ENCODE results near the gene UBE2B.
"Not testable (repeated sequence)": the region's sequence is repeated elsewhere in the genome, so short reads cannot be mapped to it uniquely, and the experiment has no call there.

Gene UBE2B

GRCh38 chr5:134370871-134371833 lies at the start of gene UBE2B:
Gene UBE2B, plus strand, starts transcription at chr5:134371569. Its CDS starts 27 bp downstream, at chr5:134371596.
- no peaks in the 10 kb centered on the region for H3K27me3 ChIP-seq (ENCODE audit: low read depth, low read length)
- H3K9me3 ChIP-seq (ENCODE audit: control insufficient read depth in 1 of 2, low read length in 2 of 2), result no peaks in the 10 kb centered on the region
- peak within 1 kb of the TSS; percentile 97 for H3K27ac ChIP-seq (ENCODE audit: low read length)
- peaks cover 13 to 37% of the 10 kb centered on the region in 2 donors for H3K4me1 ChIP-seq (ENCODE audit: control insufficient read depth in 1 of 2, insufficient read depth in 2 of 2, low read length in 2 of 2)
- H3K36me3 ChIP-seq (ENCODE audit: control insufficient read depth in 1 of 2, insufficient read depth in 2 of 2, low read length in 2 of 2), result peaks cover 0 to 13% of the 10 kb centered on the region in 2 donors
- peak within 1 kb of the TSS; percentile 92 to 95 for H3K4me3 ChIP-seq (ENCODE audit: low read depth in 1 of 2, low read length in 2 of 2)

GRCh38 chr5:134327327-134327726 lies 44.0 kb upstream of the UBE2B start:
- Histone ChIP-seq H3K27ac (ENCODE audit: low read length) (no peak overlapping the region), H3K4me3 (ENCODE audit: low read depth in 1 of 2, low read length in 2 of 2) (no peak overlapping the region), H3K27me3 (ENCODE audit: low read depth, low read length) (no peaks in the 10 kb centered on the region), H3K9me3 (ENCODE audit: control insufficient read depth in 1 of 2, low read length in 2 of 2) (peaks cover 8 to 11% of the 10 kb centered on the region in 2 donors), H3K36me3 (ENCODE audit: control insufficient read depth in 1 of 2, insufficient read depth in 2 of 2, low read length in 2 of 2) (peaks cover 0 to 3% of the 10 kb centered on the region in 2 donors), H3K4me1 (ENCODE audit: control insufficient read depth in 1 of 2, insufficient read depth in 2 of 2, low read length in 2 of 2) (no peaks in the 10 kb centered on the region)

GRCh38 chr5:134328619-134329018 lies 42.8 kb upstream of the UBE2B start:
- no peak overlapping the region for H3K4me3 ChIP-seq (ENCODE audit: low read depth in 1 of 2, low read length in 2 of 2)
- no peak overlapping the region for H3K27ac ChIP-seq (ENCODE audit: low read length)
- H3K27me3 ChIP-seq (ENCODE audit: low read depth, low read length), result no peaks in the 10 kb centered on the region
- peaks cover 0 to 3% of the 10 kb centered on the region in 2 donors for H3K36me3 ChIP-seq (ENCODE audit: control insufficient read depth in 1 of 2, insufficient read depth in 2 of 2, low read length in 2 of 2)
- peaks cover 8 to 11% of the 10 kb centered on the region in 2 donors for H3K9me3 ChIP-seq (ENCODE audit: control insufficient read depth in 1 of 2, low read length in 2 of 2)
- no peaks in the 10 kb centered on the region for H3K4me1 ChIP-seq (ENCODE audit: control insufficient read depth in 1 of 2, insufficient read depth in 2 of 2, low read length in 2 of 2)

- not testable (repeated sequence) for H3K27ac ChIP-seq (ENCODE audit: low read length); H3K27me3 ChIP-seq (ENCODE audit: low read depth, low read length); H3K4me3 ChIP-seq (ENCODE audit: low read depth in 1 of 2, low read length in 2 of 2); H3K9me3 ChIP-seq (ENCODE audit: control insufficient read depth in 1 of 2, low read length in 2 of 2); H3K36me3 ChIP-seq (ENCODE audit: control insufficient read depth in 1 of 2, insufficient read depth in 2 of 2, low read length in 2 of 2); H3K4me1 ChIP-seq (ENCODE audit: control insufficient read depth in 1 of 2, insufficient read depth in 2 of 2, low read length in 2 of 2)
These were observed 34.5 kb upstream of the UBE2B start for GRCh38 chr5:134336833-134337232.

- not testable (repeated sequence) for H3K36me3 ChIP-seq (ENCODE audit: control insufficient read depth in 1 of 2, insufficient read depth in 2 of 2, low read length in 2 of 2); H3K27me3 ChIP-seq (ENCODE audit: low read depth, low read length); H3K9me3 ChIP-seq (ENCODE audit: control insufficient read depth in 1 of 2, low read length in 2 of 2); H3K27ac ChIP-seq (ENCODE audit: low read length); H3K4me3 ChIP-seq (ENCODE audit: low read depth in 1 of 2, low read length in 2 of 2); H3K4me1 ChIP-seq (ENCODE audit: control insufficient read depth in 1 of 2, insufficient read depth in 2 of 2, low read length in 2 of 2)
These were observed 27.9 kb upstream of the UBE2B start for GRCh38 chr5:134343500-134343899.

GRCh38 chr5:134345476-134345875 lies 25.9 kb upstream of the UBE2B start:
- not testable (repeated sequence) for H3K27ac ChIP-seq (ENCODE audit: low read length); H3K4me3 ChIP-seq (ENCODE audit: low read depth in 1 of 2, low read length in 2 of 2); H3K9me3 ChIP-seq (ENCODE audit: control insufficient read depth in 1 of 2, low read length in 2 of 2); H3K36me3 ChIP-seq (ENCODE audit: control insufficient read depth in 1 of 2, insufficient read depth in 2 of 2, low read length in 2 of 2); H3K4me1 ChIP-seq (ENCODE audit: control insufficient read depth in 1 of 2, insufficient read depth in 2 of 2, low read length in 2 of 2); H3K27me3 ChIP-seq (ENCODE audit: low read depth, low read length)

- Histone ChIP-seq H3K36me3 (ENCODE audit: control insufficient read depth in 1 of 2, insufficient read depth in 2 of 2, low read length in 2 of 2) (no peaks in the 10 kb centered on the region), H3K27ac (ENCODE audit: low read length) (no peak overlapping the region), H3K9me3 (ENCODE audit: control insufficient read depth in 1 of 2, low read length in 2 of 2) (no peaks in the 10 kb centered on the region), H3K4me3 (ENCODE audit: low read depth in 1 of 2, low read length in 2 of 2) (no peak overlapping the region), H3K4me1 (ENCODE audit: control insufficient read depth in 1 of 2, insufficient read depth in 2 of 2, low read length in 2 of 2) (no peaks in the 10 kb centered on the region), H3K27me3 (ENCODE audit: low read depth, low read length) (no peaks in the 10 kb centered on the region)
These were observed 25.4 kb upstream of the UBE2B start for GRCh38 chr5:134345996-134346395.

GRCh38 chr5:134349463-134349862 lies 21.9 kb upstream of the UBE2B start:
- H3K4me1 ChIP-seq (ENCODE audit: control insufficient read depth in 1 of 2, insufficient read depth in 2 of 2, low read length in 2 of 2), result no peaks in the 10 kb centered on the region
- no peaks in the 10 kb centered on the region for H3K9me3 ChIP-seq (ENCODE audit: control insufficient read depth in 1 of 2, low read length in 2 of 2)
- H3K27me3 ChIP-seq (ENCODE audit: low read depth, low read length), result no peaks in the 10 kb centered on the region

GRCh38 chr5:134355681-134356080 lies 15.7 kb upstream of the UBE2B start:
- H3K4me1 ChIP-seq (ENCODE audit: control insufficient read depth in 1 of 2, insufficient read depth in 2 of 2, low read length in 2 of 2), result no peaks in the 10 kb centered on the region
- no peak overlapping the region for H3K27ac ChIP-seq (ENCODE audit: low read length)
- H3K36me3 ChIP-seq (ENCODE audit: control insufficient read depth in 1 of 2, insufficient read depth in 2 of 2, low read length in 2 of 2), result no peaks in the 10 kb centered on the region
- no peaks in the 10 kb centered on the region for H3K9me3 ChIP-seq (ENCODE audit: control insufficient read depth in 1 of 2, low read length in 2 of 2)
- no peak overlapping the region for H3K4me3 ChIP-seq (ENCODE audit: low read depth in 1 of 2, low read length in 2 of 2)
- H3K27me3 ChIP-seq (ENCODE audit: low read depth, low read length), result no peaks in the 10 kb centered on the region

More at GRCh38 chr5:134349463-134349862, 21.9 kb upstream of the UBE2B start:
- Histone ChIP-seq H3K36me3 (ENCODE audit: control insufficient read depth in 1 of 2, insufficient read depth in 2 of 2, low read length in 2 of 2) (no peaks in the 10 kb centered on the region), H3K27ac (ENCODE audit: low read length) (no peak overlapping the region), H3K4me3 (ENCODE audit: low read depth in 1 of 2, low read length in 2 of 2) (no peak overlapping the region)

- Histone ChIP-seq H3K4me1 (ENCODE audit: control insufficient read depth in 1 of 2, insufficient read depth in 2 of 2, low read length in 2 of 2) (peaks cover 10 to 25% of the 10 kb centered on the region in 2 donors), H3K9me3 (ENCODE audit: control insufficient read depth in 1 of 2, low read length in 2 of 2) (no peaks in the 10 kb centered on the region), H3K36me3 (ENCODE audit: control insufficient read depth in 1 of 2, insufficient read depth in 2 of 2, low read length in 2 of 2) (peaks cover 0 to 2% of the 10 kb centered on the region in 2 donors), H3K27me3 (ENCODE audit: low read depth, low read length) (no peaks in the 10 kb centered on the region), H3K4me3 (ENCODE audit: low read depth in 1 of 2, low read length in 2 of 2) (no peak overlapping the region), H3K27ac (ENCODE audit: low read length) (no peak overlapping the region)
These were observed 5.8 kb upstream of the UBE2B start for GRCh38 chr5:134365604-134366003.

- H3K4me1 ChIP-seq (ENCODE audit: control insufficient read depth in 1 of 2, insufficient read depth in 2 of 2, low read length in 2 of 2), result peaks cover 14 to 39% of the 10 kb centered on the region in 2 donors
These were observed 978 bp upstream of the UBE2B start for GRCh38 chr5:134370311-134370870.

More at GRCh38 chr5:134370311-134370870, 978 bp upstream of the UBE2B start:
- peaks cover 0 to 13% of the 10 kb centered on the region in 2 donors for H3K36me3 ChIP-seq (ENCODE audit: control insufficient read depth in 1 of 2, insufficient read depth in 2 of 2, low read length in 2 of 2)
- H3K9me3 ChIP-seq (ENCODE audit: control insufficient read depth in 1 of 2, low read length in 2 of 2), result no peaks in the 10 kb centered on the region
- H3K27me3 ChIP-seq (ENCODE audit: low read depth, low read length), result no peaks in the 10 kb centered on the region
- H3K4me3 ChIP-seq (ENCODE audit: low read depth in 1 of 2, low read length in 2 of 2), result peak overlapping the region; percentile 61 to 92
- H3K27ac ChIP-seq (ENCODE audit: low read length), result peak overlapping the region; percentile 91

All from muscle layer of duodenum (tissue), 2 donors.